Frontal cortex (tissue), 4 donors: ENCODE results near the gene BANP. TPM values are rescaled to one million over a fixed set of nuclear protein-coding genes. Genes with fewer than 3 reads are reported as not detected.
"Not testable (repeated sequence)": the region's sequence is repeated elsewhere in the genome, so short reads cannot be mapped to it uniquely, and the experiment has no call there.

Source experiments
- DNase-seq, 2 donors: peaks; one replicate each; pipeline ENCODE4 v3.0.0; 2012; ENCODE audit warnings: low spot score in 2 of 2
- FAIRE-seq: peaks from 2 replicates; lab custom pipeline; 2012; peaks lifted over from hg19 to GRCh38; lab: Jason Lieb, UNC
- total RNA-seq: library from RNA; depleted of rRNA; stranded (reverse); fragments of >200 nt; gene quantifications from one replicate; pipeline ENCODE4 v1.2.3, GENCODE V29; 2014
- donor health status: control.
- donor health status: control.
- donor health status: control.

BANP gene
- total RNA-seq, 1 donor from 2014 or later, result 40.8 TPM

DNA sequence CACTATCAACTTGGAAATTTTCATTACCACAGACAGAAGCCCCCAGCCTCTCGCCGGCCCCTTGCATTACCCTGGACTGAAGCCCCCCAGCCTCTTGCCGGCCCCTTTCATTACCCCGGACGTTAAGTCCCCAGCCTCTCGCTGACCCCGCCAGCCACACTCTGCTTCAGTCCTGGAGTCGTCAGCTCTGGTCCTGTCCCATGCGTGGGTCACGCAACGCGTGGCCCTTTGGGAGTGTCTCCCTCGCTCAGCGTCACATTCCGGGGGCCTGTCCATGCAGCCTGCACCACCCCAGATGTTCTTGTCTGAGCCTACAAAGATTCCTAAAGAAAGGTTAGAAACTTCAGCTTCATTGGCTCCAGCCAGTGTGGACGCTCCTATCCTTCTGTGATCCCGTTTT, 153.1 kb downstream of the BANP start:
- not testable (repeated sequence) for DNase-seq, FAIRE-seq

DNA sequence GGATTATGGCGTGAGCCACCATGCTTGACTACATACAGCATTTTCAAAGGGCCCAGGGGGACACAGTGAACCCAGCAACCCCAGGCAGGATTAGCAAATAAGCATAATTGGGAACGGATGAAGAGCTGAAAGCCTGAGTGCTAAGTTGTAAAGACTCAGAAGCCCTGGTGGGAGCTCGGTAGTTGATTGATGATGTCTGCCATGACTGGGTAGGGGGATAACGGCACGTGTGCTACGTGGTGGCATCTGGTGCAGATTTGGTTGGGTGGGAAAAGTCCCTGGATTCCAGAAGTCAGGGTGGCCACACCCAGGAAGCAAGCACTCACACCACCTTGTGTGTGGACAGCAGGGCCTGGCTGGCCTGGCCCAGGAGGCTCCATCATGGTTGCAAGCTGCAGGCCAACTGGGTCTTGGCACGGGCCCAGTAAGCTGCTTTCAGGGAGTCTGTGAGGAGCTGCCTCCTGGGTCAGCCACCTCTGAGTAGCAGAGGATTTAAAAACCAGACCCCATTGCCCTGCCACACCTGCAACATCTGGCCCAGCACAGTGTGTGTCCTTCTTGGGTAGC, 154.4 kb downstream of the BANP start:
- not testable (repeated sequence) for DNase-seq, FAIRE-seq

DNA sequence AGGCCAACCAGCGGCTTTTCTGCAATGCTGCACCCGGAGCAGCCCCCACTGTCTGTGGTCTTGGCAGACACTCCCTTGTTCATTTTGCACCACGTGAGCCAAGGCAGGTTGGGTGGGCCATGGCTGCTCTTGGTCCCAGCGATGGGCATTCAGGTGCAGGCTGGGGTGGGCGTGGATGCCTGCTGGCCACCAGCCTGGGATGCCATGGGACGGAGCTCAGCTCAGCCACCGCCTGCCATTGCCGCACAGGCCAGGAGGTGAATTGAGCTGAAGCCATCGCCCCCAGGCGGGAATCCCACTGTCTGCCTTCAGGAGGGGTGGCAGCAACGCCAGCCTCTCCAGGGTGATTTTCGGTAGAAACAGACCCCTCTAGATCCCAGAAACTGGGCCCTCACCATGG, 155.3 kb downstream of the BANP start:
- DNase-seq, FAIRE-seq: not testable (repeated sequence)

DNA sequence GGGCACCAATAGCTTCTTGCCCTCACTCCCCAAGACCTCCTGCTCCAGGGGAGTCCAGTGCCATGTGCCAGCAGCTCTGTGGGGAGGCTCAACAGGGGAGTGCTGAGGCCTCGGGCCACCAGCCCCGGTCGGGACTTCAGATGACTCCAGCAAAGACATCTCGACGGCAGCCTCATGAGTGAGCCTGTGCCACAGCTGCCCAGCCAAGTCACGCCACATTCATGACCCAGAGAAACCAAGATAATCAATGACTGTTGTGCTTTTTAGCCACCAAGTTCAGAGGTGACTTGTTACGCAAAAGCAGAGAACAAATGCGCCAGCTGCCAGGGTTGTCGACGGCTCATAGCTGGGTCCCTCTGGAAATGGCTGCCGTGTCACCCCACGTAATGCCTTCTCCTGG, 157.5 kb downstream of the BANP start:
- FAIRE-seq, result no peak
- no peak for DNase-seq

DNA sequence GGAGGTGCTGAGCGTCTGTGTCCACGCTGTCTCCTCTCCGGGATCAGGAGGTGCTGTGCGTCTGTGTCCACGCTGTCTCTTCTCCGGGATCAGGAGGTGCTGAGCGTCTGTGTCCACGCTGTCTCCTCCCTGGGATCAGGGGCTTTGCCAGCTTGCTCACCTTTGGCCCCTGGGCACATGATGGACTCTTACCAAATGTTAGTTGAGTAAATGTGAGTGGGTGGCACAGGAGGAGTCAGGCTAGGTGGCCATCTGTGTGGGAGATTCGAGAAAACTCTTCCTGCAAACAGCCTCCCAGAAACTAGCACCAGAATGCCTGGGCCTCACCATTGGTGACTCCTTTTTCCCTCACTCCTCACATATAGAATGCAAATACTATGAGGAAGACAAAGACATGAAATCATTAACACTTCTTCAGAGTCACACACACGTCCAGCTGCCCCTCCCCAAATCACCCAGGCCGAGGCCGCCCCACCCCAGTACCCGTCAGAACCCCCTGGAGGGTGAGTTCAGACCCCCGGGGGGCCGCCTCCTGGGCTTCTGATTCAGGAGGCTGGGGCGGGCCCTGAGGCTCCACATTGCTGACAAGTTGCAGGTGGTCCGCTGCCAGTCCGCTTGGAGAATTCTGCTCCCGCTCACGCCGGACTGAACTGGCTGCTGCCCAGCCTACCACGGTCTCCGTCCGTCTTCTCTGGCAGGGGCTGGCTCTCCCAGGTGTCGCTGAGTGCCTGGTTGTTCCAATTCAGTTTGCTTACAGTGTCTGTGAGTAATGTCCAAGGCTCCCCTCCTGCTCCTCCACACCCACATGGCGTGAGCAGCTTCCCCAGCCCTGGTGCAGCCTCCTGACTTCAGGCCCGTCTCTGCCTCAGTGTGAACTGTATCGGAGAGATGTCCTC, 158.7 kb downstream of the BANP start:
- DNase-seq, FAIRE-seq: not testable (repeated sequence)

DNA sequence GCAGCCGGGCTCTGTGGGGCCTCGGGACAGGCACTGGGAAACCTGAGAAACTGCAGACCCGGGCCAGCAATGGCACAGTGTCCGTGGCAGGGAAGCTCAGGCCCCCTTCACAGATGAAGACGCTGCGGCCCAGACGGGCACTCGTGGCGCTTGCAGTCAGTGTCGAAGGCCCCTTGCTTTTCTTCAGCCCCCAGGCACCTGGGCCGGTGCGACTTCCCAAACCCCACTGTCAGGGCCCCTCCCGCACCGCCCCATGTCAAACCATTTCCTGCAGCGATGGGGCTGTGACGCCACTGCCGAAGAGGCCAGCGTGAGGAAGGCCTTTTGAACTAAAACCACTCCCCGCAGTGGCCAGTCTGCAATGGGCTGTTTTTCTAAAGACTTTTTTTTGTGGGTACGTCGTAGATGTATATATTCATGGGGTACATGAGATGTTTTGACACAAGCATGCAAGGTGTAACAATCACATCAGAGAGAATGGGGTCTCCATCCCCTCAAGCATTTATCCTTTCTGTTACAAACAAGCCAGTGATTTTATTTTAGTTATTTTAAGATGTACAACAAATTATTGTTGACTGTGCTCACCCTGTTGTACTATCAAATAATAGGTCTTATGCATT, 159.8 kb downstream of the BANP start:
- not testable (repeated sequence) for DNase-seq, FAIRE-seq

DNA sequence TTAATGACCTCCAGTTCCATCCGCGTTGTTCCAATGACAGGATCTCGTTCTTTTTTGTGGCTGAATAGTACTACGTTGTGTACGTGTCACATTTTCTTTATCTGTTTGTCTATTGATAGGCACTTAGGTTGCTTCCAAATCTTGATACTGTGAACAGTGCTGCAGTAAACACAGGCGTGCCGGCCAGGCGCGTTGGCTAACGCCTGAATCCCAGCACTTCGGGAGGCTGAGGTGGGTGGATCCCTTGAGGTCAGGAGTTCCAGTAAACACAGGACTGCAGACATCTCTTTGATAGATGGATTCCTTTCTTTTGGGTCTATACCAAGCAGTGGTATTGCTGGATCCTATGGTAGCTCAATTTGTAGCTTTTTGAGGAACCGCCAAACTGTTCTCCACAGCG, 160.7 kb downstream of the BANP start:
- not testable (repeated sequence) for FAIRE-seq, DNase-seq

DNA sequence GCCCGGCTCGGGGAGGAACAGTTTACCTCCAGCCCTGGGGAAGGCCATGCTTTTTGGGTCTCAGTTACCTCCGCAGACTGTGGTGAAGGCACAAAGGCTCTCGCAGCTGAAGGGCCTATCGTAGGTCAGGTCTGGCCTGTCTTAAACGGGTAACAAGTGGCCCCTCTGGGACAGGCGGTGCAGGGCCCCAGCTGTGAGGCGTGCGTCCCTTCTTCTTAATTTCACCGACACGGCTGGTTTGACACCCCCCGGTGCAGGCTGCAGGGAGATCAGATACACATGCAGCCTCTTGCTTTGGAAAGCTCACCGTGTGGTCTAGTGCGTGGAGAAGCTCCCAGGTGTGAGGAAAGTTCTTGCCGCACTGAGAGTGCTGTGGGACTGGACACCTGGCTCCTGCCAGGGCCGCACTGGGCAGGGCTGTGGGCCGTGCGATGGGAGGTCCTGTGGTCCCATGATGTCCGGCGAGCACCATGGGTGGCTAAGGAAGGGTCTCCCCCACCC, 162.4 kb downstream of the BANP start:
- FAIRE-seq, result no peak
- no peak for DNase-seq

DNA sequence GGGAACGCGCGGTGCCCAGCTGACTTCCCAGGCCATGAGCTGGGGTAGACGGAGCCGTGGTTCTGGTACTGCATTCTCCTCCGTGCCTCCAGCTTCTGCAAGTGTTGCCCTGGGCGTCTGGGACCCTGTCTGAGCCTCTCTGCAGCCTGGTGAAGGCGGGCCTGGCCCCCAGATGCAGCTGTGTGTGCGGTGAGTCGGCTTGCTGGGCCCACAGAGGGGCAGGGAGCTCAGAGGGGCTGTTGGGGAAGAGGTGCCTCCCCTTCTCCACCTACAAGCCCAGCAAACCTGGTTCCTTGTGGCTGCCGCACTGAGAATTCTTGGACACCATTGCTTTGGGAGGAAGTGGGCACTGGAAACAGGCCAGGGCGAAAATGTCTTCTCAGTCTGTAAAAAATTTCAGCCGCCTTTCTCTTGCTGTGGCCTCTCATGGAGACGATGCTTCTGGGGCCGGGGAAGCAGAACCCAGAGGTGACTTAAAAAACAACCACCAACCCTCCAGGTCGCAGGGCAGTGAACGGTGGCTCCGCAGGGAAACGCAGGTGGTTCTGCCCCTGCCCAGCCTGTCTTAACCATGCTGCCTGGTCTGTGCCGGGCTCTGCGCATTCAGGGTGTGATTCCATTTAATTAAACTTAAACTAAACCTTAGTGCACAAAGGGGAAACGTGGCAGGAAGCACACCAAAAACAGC, 163.5 kb downstream of the BANP start:
- not testable (repeated sequence) for FAIRE-seq

DNA sequence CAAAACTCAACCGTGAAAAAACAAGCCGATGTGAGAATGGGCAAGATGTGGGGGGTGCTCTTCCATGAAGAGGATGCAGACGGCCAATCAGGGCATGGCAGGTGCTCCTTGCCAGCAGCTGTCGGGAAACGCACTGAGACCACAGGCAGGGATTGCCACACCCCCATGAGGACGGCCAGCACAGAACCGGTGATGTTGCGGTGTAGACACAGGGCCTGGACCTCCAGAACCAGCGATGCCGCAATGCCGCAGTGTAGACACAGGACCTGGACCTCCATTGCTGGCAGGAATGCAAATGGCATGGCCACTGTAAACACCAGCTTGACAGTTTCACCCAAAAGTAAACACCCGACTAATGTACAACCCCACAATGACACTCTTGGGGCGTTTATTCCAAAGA, 164.9 kb downstream of the BANP start:
- DNase-seq, result no peak
- no peak for FAIRE-seq

More for the DNA sequence above, 163.5 kb downstream of the BANP start:
- not testable (repeated sequence) for DNase-seq

DNA sequence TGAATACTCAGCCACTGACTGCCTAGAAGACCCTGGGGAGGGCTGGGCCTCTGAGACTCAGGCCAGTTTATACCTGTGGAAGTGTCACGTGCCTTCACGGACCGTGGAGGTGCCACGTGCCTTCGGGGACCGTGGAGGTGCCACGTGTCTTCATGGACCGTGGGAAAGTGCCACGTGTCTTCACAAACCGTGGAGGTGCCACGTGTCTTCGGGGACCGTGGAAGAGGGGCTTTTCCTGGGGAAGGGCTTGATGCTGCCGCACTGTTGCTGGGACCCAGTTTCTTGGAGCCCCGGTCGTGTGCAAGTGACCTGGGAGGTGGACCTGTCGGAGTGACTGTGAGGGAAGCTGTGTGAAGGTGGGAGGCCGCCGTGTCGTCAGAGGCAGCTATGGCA, 166.2 kb downstream of the BANP start:
- no peak for DNase-seq
- FAIRE-seq, result no peak

DNA sequence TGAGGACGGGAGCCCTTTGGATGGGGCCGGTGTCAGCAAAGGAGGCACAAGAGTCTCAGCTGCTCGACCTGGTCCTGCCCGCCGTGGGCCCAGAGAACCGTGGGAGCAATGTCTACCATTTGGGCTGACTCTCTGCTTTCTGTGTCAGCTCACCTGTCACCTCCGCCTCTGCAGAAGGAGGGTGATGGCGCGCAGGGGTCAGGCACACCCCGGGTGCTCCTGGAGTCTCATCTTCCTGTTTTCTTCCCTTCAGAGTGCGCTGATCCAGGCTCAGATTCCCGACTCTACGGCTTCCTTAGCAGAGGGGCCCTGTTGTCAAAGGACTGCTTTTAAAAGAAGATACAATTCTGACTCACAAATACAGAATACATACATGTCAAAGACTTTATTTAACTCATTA, 167.1 kb downstream of the BANP start:
- FAIRE-seq (no peak), DNase-seq (no peak)

DNA sequence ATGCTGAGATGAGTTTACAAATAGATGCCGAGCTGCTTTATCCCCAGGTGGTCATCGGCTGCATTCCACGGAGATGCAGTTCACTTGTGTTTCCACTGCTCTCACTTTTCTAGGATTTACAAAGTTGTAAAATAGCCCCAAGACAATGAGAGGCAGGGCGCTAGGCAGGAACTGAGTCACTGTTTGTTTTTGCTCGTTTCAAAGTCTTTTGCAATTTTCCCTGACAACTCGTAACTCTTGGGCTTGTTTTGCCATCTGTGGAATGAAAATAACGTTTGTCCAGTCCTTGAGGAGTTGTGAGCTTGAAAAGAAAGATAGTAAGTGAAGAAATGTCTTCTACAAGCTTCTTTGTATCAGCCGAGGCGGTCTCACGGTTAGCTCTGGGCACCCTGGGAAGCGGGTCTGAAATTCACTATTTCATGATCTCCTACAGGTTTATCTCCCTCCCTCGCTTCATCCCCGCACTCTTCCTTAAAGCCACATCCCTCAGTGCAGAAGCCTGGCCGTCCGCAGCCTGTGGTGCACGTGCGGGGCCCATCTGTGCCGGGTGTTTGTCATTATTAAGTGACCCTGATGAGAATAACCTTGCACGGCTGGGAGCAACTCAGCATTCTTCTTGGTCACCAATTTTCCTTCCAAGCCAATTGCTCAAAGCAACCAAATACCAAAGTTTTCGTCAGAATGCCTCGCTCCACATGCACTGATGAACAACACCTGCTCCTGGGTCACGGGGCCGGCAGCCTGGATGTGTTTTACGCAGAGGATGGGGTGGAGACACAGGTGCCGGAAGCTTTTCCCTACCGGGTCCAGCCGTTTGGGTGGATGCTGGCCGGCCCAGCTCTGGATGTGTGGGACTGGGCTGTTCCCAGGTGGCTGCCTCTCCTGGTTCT, 167.9 kb downstream of the BANP start:
- not testable (repeated sequence) for FAIRE-seq, DNase-seq

DNA sequence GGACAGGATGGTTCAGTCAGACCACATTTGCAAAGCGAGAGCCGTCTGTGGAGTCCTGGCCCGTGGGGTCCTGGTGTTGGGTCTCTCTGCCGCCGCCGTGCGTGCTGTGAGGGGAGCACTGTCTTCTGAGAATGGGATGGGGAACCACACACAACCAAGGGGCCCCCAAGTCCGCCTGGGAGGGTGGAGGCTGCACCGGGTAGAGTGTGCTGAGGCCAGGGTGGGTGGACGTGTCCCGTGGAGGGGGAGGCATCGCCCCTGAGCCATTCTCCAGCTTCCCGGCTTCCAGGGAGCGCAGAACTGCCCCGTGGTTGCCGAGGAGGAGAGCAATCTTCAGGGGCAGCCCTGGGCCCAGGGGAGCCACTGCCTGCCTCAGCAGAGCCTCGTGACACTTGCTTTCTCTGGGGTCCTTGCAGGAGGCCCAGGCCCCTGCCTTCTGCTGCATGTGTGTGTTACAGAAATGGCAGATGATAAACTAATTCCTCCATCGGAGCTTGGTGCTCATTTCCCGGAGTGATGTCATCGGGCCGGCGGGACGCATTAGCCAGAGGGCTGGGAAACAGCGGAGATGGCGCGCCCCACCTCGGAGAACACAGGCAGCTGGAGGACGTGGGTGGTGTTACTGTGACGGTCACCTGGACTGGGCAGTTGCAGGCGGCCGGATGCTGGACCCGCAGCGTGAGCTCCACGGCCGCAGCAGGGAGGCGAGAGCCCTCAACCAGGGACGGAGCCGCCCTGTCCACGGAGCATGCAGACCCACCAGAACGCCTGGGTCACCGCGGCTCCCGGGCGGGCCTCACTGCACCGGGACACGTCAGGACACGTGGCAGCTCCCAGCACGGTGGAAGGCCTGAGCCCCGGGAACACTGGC, 168.9 kb downstream of the BANP start:
- DNase-seq, FAIRE-seq: not testable (repeated sequence)

DNA sequence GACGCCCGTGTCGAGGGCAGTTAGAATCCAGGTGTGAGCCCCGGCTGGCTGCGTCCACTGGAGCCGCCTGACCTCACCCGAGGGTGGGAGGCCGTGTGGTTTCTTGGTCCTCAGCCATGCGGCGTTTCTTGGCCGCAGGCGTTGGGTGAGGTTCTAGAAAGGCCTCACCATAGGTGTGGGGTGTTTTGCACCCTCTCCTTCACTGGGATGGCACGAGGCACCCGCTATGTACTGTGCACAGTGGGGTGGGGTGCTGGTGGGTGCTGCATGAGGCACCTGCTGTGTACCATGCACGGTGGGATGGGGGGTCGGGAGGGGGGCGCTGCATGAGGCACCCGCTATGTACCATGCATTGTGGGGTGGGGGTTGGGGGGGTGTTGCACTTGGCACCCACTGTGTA, 169.6 kb downstream of the BANP start:
- FAIRE-seq, result no peak
- DNase-seq, result no peak

DNA sequence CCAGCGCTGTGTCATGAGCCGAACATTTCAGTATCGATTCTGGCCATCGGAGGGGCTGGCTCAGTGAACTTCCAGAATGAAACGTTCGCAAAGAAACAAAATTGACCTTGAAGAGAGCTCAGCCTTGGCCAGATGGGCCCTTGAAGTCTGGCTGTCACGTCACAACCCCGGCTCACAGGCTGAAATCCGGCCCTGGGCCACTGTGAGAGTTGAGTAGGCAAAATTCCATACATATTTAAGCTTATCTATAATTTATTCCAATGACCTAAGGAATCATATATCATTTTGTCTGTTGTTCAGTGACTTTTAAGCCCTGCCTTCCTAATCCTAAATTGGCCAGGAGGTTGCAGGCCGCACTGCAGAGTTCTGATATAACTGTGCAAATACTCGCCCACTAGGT, 170.2 kb downstream of the BANP start:
- DNase-seq, FAIRE-seq: not testable (repeated sequence)

DNA sequence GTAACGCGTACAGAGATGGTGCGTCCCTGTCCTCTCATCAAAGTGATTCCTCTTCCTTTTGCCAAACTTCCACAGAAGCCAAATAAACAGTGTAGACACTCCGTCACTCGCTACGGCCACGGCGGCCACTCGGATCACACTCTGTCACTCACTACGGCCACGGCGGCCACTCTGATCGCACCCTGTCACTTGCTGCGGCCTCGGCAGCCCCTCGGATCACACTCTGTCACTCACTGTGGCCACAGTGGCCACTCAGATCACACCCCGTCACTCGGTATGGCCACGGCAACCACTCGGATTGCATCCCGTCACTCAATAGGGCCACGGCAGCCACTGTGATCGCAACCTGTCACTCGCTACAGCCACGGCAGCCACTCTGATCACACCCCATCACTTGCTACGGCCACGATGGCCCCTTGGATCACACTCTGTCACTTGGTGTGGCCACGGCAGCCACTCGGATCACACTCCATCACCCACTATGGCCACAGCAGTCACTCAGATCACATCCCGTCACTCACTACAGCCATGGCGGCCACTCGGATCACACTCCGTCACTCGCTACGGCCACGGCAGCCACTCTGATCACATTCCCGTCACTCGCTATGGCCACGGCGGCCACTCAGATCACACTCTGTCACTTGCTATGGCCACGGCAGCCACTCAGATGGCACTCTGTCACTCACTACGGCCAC, 170.8 kb downstream of the BANP start:
- no peak for FAIRE-seq

More for the DNA sequence above, 170.8 kb downstream of the BANP start:
- DNase-seq, result no peak
